SIG-M5 treated with dmso at 0.1 percent for 504 hours (cell line): Measurements from ENCODE around the gene IFNA1.
A peak's percentile ranks its signal among the peaks of the same experiment; 100 is the strongest.
"Not testable (repeated sequence)": the region's sequence is repeated elsewhere in the genome, so short reads cannot be mapped to it uniquely, and the experiment has no call there.

ENCODE experiments used
- DNase-seq: peaks from one replicate; lab custom pipeline; 2025; ENCODE audit not compliant: unreplicated experiment; lab: John Stamatoyannopoulos, UW

Gene IFNA1

GRCh38 chr9:21443849-21444625 lies 3.8 kb downstream of the IFNA1 start:
- peak; percentile 87 for DNase-seq

GRCh38 chr9:21449312-21449711 lies 9.1 kb downstream of the IFNA1 start:
- not testable (repeated sequence) for DNase-seq

DNA sequence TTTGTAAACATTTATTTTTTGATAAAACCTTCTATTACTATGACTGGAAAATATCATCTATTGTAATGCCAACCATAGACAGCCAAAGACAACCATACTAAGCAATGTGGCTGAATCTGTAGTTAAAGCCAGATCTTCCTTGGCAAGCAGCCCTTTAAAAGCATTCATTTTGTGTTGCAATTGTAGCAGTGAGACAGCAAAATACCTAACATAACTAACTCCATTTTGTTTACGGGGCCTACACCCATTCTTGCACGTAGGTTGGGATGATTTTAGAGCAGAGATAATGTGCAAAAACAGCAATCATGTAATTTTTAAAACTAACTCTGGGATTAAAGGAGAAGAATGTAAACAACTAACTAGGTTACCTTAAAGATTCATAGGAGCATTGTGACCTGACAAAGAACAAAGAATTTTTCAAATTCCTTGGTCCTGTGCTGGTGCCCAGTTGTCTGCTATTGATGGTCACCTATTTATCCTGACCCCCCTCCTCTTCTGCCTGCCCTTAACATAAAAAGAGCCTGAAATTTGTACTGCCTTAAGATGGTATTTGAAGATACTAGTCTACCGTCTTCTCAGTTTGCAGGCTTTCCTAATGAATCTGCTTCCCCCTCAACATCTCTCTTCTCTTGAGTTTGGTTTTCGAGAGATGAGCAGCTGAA lies 10.6 kb downstream of the IFNA1 start:
- no peak for DNase-seq

DNA sequence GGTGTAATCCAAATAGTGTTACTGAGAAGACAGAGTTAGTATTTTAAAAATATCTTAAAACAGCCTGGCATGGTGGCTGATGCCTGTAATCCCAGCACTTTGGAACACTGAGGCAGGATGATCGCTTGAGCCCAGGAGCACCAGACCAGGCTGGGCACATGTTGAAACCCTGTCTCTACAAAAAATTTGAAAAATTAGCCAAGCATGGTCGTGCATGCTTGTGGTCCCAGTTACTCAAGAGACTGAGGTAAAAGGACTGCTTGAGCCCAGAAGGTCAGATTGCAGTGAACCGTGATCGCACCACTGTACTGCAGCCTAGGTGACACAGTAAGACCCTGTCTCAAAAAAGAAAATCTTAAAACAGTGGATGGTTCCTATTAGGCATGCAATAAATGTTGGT lies 12.4 kb downstream of the IFNA1 start:
- DNase-seq = no peak

- no peak for DNase-seq
These were observed 13.9 kb downstream of the IFNA1 start for GRCh38 chr9:21454149-21454548.

- peak; percentile 35 for DNase-seq
These were observed 15.1 kb downstream of the IFNA1 start for GRCh38 chr9:21455320-21455719.

- no peak for DNase-seq
These were observed 21.1 kb downstream of the IFNA1 start for GRCh38 chr9:21461377-21461776.

- no peak for DNase-seq
These were observed 24.9 kb downstream of the IFNA1 start for GRCh38 chr9:21465138-21465537.

- peak; percentile 48 for DNase-seq
These were observed 25.8 kb downstream of the IFNA1 start for GRCh38 chr9:21465859-21466518.

DNA sequence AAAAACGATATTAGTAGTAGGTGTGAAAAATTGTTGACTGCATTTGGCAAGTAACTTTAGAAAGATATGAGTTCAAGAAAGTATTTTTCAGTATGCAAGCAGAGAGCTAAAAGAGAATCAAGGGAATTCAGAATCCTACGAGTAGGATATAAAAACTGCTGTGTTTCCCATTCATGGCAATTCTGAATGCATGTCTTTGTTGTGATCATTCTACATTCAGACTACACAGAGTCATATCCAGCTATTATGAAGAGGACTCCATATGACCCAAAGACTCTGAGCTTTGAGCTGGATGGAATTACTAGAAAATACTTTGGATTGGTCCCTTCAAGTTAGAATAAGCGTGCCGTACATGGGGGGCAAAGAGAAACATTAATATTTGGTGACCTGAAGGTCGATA lies 29.9 kb downstream of the IFNA1 start:
- no peak for DNase-seq

GRCh38 chr9:21473236-21473635 lies 33.0 kb downstream of the IFNA1 start:
- DNase-seq = peak; percentile 11

- no peak for DNase-seq
These were observed 37.2 kb downstream of the IFNA1 start for GRCh38 chr9:21477466-21477865.

- DNase-seq = no peak
These were observed 39.0 kb downstream of the IFNA1 start for GRCh38 chr9:21479152-21479702.

DNA sequence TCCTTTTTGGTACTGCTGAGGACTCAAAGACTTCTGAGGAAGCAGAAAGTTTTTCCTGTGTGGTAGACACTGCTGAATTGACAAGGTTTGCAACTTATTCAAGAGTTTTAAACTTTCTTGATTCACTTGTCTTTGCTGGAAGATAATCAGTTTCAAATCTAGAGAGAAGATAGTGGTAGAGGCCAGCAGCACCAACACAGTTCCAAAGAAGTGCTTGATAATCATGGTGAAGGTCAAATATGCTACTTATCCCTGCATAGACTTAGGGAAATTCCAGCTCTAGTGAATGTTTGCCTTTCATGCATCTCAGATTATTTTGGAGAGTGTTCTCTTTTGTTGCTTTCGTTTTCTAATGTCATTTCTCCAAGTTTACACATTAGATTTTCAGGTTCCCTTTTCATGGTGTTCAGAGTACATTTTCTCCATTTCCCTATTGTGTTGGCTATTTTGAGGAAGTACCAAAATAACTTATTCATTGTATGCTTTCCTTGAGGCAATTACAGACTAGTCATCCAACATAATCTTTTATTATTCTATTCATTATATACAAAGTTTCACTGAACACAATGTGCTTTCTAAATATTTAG lies 41.3 kb downstream of the IFNA1 start:
- peak; percentile 88 for DNase-seq

GRCh38 chr9:21482213-21482612 lies 42.0 kb downstream of the IFNA1 start, which contains the start of gene IFNE:
IFNE (minus strand) TSS chr9:21482313; CDS start chr9:21481694, 619 bp downstream.
- DNase-seq = no peak
